ENCODE measurements around the gene MLST8.

- TF ChIP-seq CTCF (IDR thresholded peaks at IDR 0.05; ENCODE audit: low read length) (no peak), EZH2 (IDR thresholded peaks at IDR 0.05; ENCODE audit: borderline replicate concordance, low read length) (no peak)
Measured at GRCh38 chr16:2238838-2239675, 33.8 kb downstream of the MLST8 start.

Data from OCI-LY1 (cell line).